Measurements from ENCODE around the gene NCAM2. TPM values are rescaled to one million over a fixed set of nuclear protein-coding genes. Genes with fewer than 3 reads are reported as not detected.

Gene NCAM2
- total and polyA plus RNA-seq, 2 of the 8 experiments (the other 6 are each of a cell fraction or from before 2014, with no cell fraction given), result 0.14 to 1.1 TPM

DNA sequence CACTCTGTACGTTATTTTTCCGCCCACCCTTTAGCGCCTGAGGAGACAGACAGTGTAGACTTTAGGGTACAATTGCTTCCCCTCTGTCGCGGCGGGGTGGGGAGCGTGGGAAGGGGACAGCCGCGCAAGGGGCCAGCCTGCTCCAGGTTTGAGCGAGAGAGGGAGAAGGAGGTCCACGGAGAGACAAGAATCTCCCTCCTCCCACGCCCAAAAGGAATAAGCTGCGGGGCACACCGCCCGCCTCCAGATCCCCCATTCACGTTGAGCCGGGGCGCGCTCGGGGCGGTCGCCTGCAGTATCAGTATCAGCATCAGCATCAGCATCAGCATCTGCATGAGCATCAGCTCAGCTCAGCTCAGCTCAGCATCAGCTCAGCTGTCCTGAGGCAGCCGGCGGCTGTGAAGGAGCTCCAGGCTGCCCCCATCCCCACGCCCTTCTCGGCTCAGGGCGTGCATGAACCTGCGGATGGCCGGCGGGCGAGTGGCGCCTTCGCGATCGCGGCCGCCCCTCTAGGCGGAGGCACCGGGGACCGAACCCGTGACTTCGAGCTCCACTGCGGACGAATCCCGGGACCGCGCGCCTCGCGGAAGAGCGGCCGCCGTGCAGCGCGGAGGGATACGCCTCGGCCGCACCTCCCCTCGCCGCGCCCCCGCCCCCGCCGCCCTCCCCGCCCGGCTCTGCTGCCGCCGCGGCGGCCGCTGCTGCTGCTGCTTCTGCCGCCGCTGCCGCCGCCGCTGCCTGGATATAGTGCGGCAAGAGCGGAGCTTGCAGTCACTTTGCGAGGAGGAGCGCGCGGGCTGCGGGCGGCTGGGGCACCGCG is at the start of gene NCAM2 (continued):
- TF ChIP-seq CREB1 (IDR thresholded peaks at IDR 0.05), result peak; percentile 45; the same call in 1 of the 2 replicates
- TF ChIP-seq YY1 (IDR thresholded peaks at IDR 0.05; ENCODE audit: low read depth, low read length), result no peak
- TF ChIP-seq POLR2A (IDR thresholded peaks at IDR 0.05; ENCODE audit: control extremely low read depth in 1 of 2, low read depth in 2 of 2, low read length in 2 of 2), result peak in 1 of 2 experiments; percentile 41; a peak in 1 of 3 replicates
- no peak for TF ChIP-seq SIX5 (IDR thresholded peaks at IDR 0.05; ENCODE audit: low read depth, low read length)
- TF ChIP-seq EP300 (IDR thresholded peaks at IDR 0.05; ENCODE audit: borderline replicate concordance in 1 of 2, low read depth in 2 of 2, low read length in 2 of 2), result peak in 1 of 2 experiments; percentile 44; a peak in 1 of 3 replicates
- peak; percentile 62; the same call in 1 of the 2 replicates for TF ChIP-seq MAX (IDR thresholded peaks at IDR 0.05)
- 0 out of 4 replicates have a peak, but pooled peaks of 1 of the 2 experiments have one; percentile 1 for TF ChIP-seq RAD21 (IDR thresholded peaks at IDR 0.05 in 1 of 2, conservative IDR thresholded peaks at IDR 0.05 in 1 of 2; ENCODE audit: low read depth in 2 of 2, low read length in 2 of 2)
- TF ChIP-seq RBBP5 (IDR thresholded peaks at IDR 0.05; ENCODE audit: borderline replicate concordance, low read depth, low read length), result peak; percentile 50; the same call in 1 of the 2 replicates
- peak; percentile 65; the same call in 1 of the 2 replicates for TF ChIP-seq POU5F1 (IDR thresholded peaks at IDR 0.05; ENCODE audit: low read depth, low read length)
- no peak for TF ChIP-seq CBX8 (IDR thresholded peaks at IDR 0.05; ENCODE audit: borderline replicate concordance, low read depth, low read length)
- no peak for TF ChIP-seq FOSL1 (IDR thresholded peaks at IDR 0.05; ENCODE audit: insufficient read depth, low read depth, low read length)
- 0 out of 2 replicates have a peak, but pooled peaks have one; percentile 8 for TF ChIP-seq TCF12 (IDR thresholded peaks at IDR 0.05; ENCODE audit: low read depth, low read length)
- peak; percentile 56 for TF ChIP-seq EZH2 (IDR thresholded peaks at IDR 0.05; ENCODE audit: low read depth, low read length, severe bottlenecking)
- no peak for TF ChIP-seq GABPA (IDR thresholded peaks at IDR 0.05; ENCODE audit: borderline replicate concordance, insufficient read depth, low read length)
- TF ChIP-seq SP1 (IDR thresholded peaks at IDR 0.05; ENCODE audit: low read depth, low read length), result no peak
- TF ChIP-seq POLR2AphosphoS5 (IDR thresholded peaks at IDR 0.05; ENCODE audit: low read depth, low read length), result 0 out of 2 replicates have a peak, but pooled peaks have one; percentile 25
- TF ChIP-seq HDAC2 (IDR thresholded peaks at IDR 0.05; ENCODE audit: borderline replicate concordance in 1 of 2, low read depth in 2 of 2, low read length in 2 of 2), result peak in 1 of 2 experiments; percentile 48; a peak in 1 of 4 replicates
- no peak for TF ChIP-seq SIRT6 (IDR thresholded peaks at IDR 0.05; ENCODE audit: low read length)
- no peak for TF ChIP-seq JUN (IDR thresholded peaks at IDR 0.05; ENCODE audit: low read depth, low read length)
- no peak for TF ChIP-seq ASH2L (IDR thresholded peaks at IDR 0.05; ENCODE audit: low read length)
- TF ChIP-seq TBP (IDR thresholded peaks at IDR 0.05; ENCODE audit: low read depth, low read length), result peak; percentile 73
- TF ChIP-seq TEAD4 (IDR thresholded peaks at IDR 0.05; ENCODE audit: low read depth, low read length), result peak; percentile 23; the same call in 1 of the 2 replicates
- no peak for TF ChIP-seq SRF (IDR thresholded peaks at IDR 0.05; ENCODE audit: low read depth, low read length)
